Endodermal cell (in vitro differentiated cells): ENCODE results near the gene TMPRSS4. TPM values are rescaled to one million over a fixed set of nuclear protein-coding genes. Genes with fewer than 3 reads are reported as not detected.

Experiments
- DNase-seq: peaks from one replicate; pipeline ENCODE4 v3.0.0-alpha.2; 2017
- H3K27ac ChIP-seq: 2 replicates; pipeline ENCODE4 v1.5.1; 2013; ENCODE audit warnings: mild to moderate bottlenecking, low read depth, low read length, moderate library complexity
- H3K27me3 ChIP-seq: 2 replicates; pipeline ENCODE4 v1.6.1; 2013; ENCODE audit warnings: mild to moderate bottlenecking, low read length, moderate library complexity; ENCODE audit not compliant: insufficient read depth, control insufficient read depth, poor library complexity, severe bottlenecking
- H3K36me3 ChIP-seq: 2 replicates; pipeline ENCODE4 v1.7.0; 2013; ENCODE audit warnings: mild to moderate bottlenecking, low read length, moderate library complexity; ENCODE audit not compliant: control insufficient read depth, insufficient read depth
- H3K4me1 ChIP-seq: one replicate; pipeline ENCODE4 v1.7.0; 2013; ENCODE audit warnings: low read length; ENCODE audit not compliant: control insufficient read depth, insufficient read depth
- H3K4me3 ChIP-seq: 2 replicates; pipeline ENCODE4 v1.5.1; 2013; ENCODE audit warnings: mild to moderate bottlenecking, low read length, moderate library complexity
- H3K9ac ChIP-seq: 2 replicates; pipeline ENCODE4 v1.6.1; 2013; ENCODE audit warnings: mild to moderate bottlenecking, low read length, moderate library complexity; ENCODE audit not compliant: poor library complexity, severe bottlenecking; ENCODE audit errors: extremely low read depth
- H3K9me3 ChIP-seq: 2 replicates; pipeline ENCODE4 v1.6.1; 2013; ENCODE audit warnings: mild to moderate bottlenecking, low read length, moderate library complexity; ENCODE audit not compliant: control insufficient read depth
- H3K27ac Mint-ChIP-seq: 2 replicates; pipeline ENCODE4 v1.8.0; 2020; ENCODE audit warnings: mixed read lengths
- H3K27me3 Mint-ChIP-seq: 2 replicates; pipeline ENCODE4 v1.8.0; 2021; ENCODE audit warnings: mild to moderate bottlenecking, mixed read lengths; ENCODE audit not compliant: insufficient read depth
- H3K36me3 Mint-ChIP-seq: 2 replicates; pipeline ENCODE4 v1.8.0; 2020; ENCODE audit warnings: low read depth, mixed read lengths
- H3K4me1 Mint-ChIP-seq: 2 replicates; pipeline ENCODE4 v1.8.0; 2020; ENCODE audit warnings: mixed read lengths
- H3K4me3 Mint-ChIP-seq: 2 replicates; pipeline ENCODE4 v1.8.0; 2020; ENCODE audit warnings: mild to moderate bottlenecking, moderate library complexity, mixed read lengths
- H3K9me3 Mint-ChIP-seq: 2 replicates; pipeline ENCODE4 v1.8.0; 2020; ENCODE audit warnings: mild to moderate bottlenecking, mixed read lengths
- CTCF ChIP-seq: fragments of 200-600 bp; sonication (generic); conservative IDR thresholded peaks from 2 replicates; pipeline ENCODE4 v1.5.0; 2021; ENCODE audit warnings: antibody characterized with exemption, mild to moderate bottlenecking
- WGBS, 2 experiments: methylation state at CpG; one replicate each; pipeline versions ENCODE4 v1.1.5 to v1.1.7; 2013; ENCODE audit warnings: missing lambda C conversion rate in 2 of 2, mixed read lengths in 1 of 2; ENCODE audit not compliant: insufficient coverage in 1 of 2, insufficient read length in 1 of 2; 5-methylcytosine and 5-hydroxymethylcytosine counted together
- total RNA-seq, 2 donors: library from RNA; stranded (reverse); fragmentation: NEBNext Ultra II Directional in 1 of 2; extraction: Animal tissue kit (Norgen Biotek cat#: 25700) in 1 of 2; gene quantifications; 2 replicates in 1 of 2; 3 replicates in 1 of 2; pipeline ENCODE4 v1.2.1, GENCODE V29; 2021

The TMPRSS4 gene
- total RNA-seq, 2 donors from 2014 or later, result not detected

GRCh38 chr11:118166641-118167040, 89.8 kb downstream of the TMPRSS4 start:
- Histone ChIP-seq H3K4me3 (no peak overlapping the region), H3K27me3 (peaks cover 77% of the 10 kb centered on the region), H3K27ac (no peak overlapping the region), H3K36me3 (no peaks in the 10 kb centered on the region), H3K9ac (no peak overlapping the region), H3K4me1 (no peaks in the 10 kb centered on the region), H3K9me3 (no peaks in the 10 kb centered on the region)
- no peak for DNase-seq
- TF ChIP-seq CTCF, result no peak
- Mint-ChIP-seq H3K27ac (no peak overlapping the region), H3K4me1 (peaks cover 7% of the 10 kb centered on the region), H3K36me3 (no peaks in the 10 kb centered on the region), H3K4me3 (no peak overlapping the region), H3K9me3 (no peaks in the 10 kb centered on the region), H3K27me3 (peaks cover 91% of the 10 kb centered on the region)
- 91 to 95% methylated on average over 9 to 17 of the region's 17 CpGs for WGBS, 2 experiments

- WGBS, 2 experiments, result 95 to 100% methylated on average over 2 of the region's 2 CpGs
- Mint-ChIP-seq H3K27me3 (peaks cover 91% of the 10 kb centered on the region), H3K4me3 (no peak overlapping the region), H3K4me1 (peaks cover 10% of the 10 kb centered on the region), H3K9me3 (no peaks in the 10 kb centered on the region), H3K27ac (no peak overlapping the region), H3K36me3 (no peaks in the 10 kb centered on the region)
- no peak for TF ChIP-seq CTCF
- H3K27me3 ChIP-seq, result peaks cover 73% of the 10 kb centered on the region
- DNase-seq, result no peak
- H3K36me3 ChIP-seq, result no peaks in the 10 kb centered on the region
- no peak overlapping the region for H3K9ac ChIP-seq
- H3K9me3 ChIP-seq, result no peaks in the 10 kb centered on the region
- H3K4me1 ChIP-seq, result no peaks in the 10 kb centered on the region
- H3K4me3 ChIP-seq, result no peak overlapping the region
- no peak overlapping the region for H3K27ac ChIP-seq
Measured at GRCh38 chr11:118167253-118167652, 90.4 kb downstream of the TMPRSS4 start.

- Histone ChIP-seq H3K4me3 (no peak overlapping the region), H3K4me1 (no peaks in the 10 kb centered on the region), H3K27me3 (peaks cover 73% of the 10 kb centered on the region), H3K27ac (no peak overlapping the region), H3K9ac (no peak overlapping the region), H3K9me3 (no peaks in the 10 kb centered on the region), H3K36me3 (no peaks in the 10 kb centered on the region)
- DNase-seq, result no peak
- H3K9me3 Mint-ChIP-seq, result no peaks in the 10 kb centered on the region
- H3K36me3 Mint-ChIP-seq, result no peaks in the 10 kb centered on the region
- H3K4me1 Mint-ChIP-seq, result peaks cover 10% of the 10 kb centered on the region
- no peak for TF ChIP-seq CTCF
- no peak overlapping the region for H3K27ac Mint-ChIP-seq
- H3K4me3 Mint-ChIP-seq, result no peak overlapping the region
- WGBS, 2 experiments, result 93 to 99% methylated on average over 8 to 12 of the region's 12 CpGs
- H3K27me3 Mint-ChIP-seq, result peaks cover 91% of the 10 kb centered on the region
Measured at GRCh38 chr11:118167906-118168305, 91.0 kb downstream of the TMPRSS4 start.
